ENCODE data around the gene ROR1.
"Not testable (repeated sequence)": the region's sequence is repeated elsewhere in the genome, so short reads cannot be mapped to it uniquely, and the experiment has no call there.

The ROR1 gene

GRCh38 chr1:64104585-64104984, 330.8 kb downstream of the ROR1 start:
- not testable (repeated sequence) for DNase-seq (ENCODE audit: low read depth in 2 of 2)

DNA sequence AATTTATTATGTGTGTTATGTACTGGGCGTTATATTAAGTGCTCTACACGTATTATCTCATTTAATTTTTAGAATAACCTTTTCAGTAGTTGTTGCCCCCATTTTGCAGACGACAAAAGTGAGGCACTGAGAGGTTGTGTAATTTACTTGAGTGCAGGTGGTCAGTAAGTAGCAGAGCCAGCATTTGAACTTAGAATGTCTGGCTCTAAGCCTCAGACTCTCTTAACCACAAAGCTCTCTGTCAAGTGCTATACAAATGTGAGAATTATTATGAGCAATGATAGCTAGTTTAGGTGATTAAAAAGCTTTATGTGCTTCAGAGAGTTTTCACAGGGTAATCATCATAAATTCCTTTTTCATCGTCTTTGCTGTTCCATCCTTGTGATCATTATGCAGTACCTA, 333.3 kb downstream of the ROR1 start:
- no peak for DNase-seq (ENCODE audit: low read depth in 2 of 2)

- no peak for DNase-seq (ENCODE audit: low read depth in 2 of 2)
Observed at GRCh38 chr1:64107632-64108031, 333.8 kb downstream of the ROR1 start.

- no peak for DNase-seq (ENCODE audit: low read depth in 2 of 2)
Observed at GRCh38 chr1:64110924-64111777, 337.3 kb downstream of the ROR1 start.

DNA sequence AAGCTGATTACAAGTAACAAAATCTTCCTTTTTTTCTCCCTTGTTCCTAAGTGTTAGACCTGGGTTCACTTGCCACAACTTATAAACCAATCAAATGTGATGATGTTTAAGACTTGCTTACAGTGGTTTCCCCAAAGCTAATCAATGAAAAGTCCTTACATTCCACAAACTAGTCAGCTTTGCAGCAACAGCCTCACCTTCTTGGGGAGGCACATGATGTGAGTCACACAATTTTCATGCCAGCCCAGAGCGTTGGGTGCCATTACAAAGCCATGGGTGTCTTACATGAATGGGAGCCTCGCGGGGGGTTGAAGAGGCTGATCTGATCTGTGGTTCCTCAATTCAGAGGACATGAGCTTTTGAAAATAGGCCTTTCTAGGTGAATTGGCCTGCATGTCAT, 338.0 kb downstream of the ROR1 start:
- DNase-seq (ENCODE audit: low read depth in 2 of 2), result no peak

GRCh38 chr1:64112281-64112680, 338.5 kb downstream of the ROR1 start:
- no peak for DNase-seq (ENCODE audit: low read depth in 2 of 2)

- DNase-seq (ENCODE audit: low read depth in 2 of 2), result no peak
Observed at GRCh38 chr1:64114012-64114525, 340.3 kb downstream of the ROR1 start.

DNA sequence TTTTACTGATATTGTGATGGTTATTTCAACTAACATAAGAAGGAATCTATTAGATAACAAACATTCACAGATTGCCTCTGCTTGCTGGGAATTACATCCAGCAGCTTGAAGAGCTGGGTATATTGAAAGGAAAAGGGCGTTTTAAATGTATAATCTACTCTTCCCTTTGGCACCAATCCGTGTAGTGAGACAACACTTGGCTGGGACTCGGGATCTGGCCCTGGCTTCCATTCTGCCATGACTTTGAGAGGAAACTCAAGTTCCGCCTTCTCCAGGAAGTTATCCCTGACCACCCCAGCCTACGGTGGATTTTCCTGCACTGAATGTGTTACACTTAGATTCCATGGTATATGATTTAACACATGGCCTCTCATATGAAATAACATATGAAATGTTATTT, 342.7 kb downstream of the ROR1 start:
- DNase-seq (ENCODE audit: low read depth in 2 of 2), result no peak

DNA sequence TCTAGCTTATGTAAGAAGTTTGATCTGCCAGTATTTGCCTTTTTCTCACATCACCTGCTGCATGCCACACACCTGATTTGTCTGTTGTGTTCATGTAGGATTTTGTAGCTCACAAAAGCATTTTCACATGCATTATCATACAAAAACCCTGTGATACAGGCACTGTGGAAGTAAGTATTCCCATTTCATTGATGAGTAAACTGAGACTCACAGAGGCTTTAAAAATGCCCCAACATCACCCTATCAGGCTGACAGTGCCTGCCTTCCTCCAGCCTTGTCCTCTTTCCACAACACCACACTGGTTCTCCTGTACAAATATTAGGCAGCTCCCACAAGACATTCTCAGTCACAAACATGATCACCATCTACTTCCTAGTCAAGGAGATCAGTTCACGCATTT, 343.7 kb downstream of the ROR1 start:
- DNase-seq (ENCODE audit: low read depth in 2 of 2), result no peak

GRCh38 chr1:64121766-64122385, 348.1 kb downstream of the ROR1 start:
- no peak for DNase-seq (ENCODE audit: low read depth in 2 of 2)

- DNase-seq (ENCODE audit: low read depth in 2 of 2), result no peak
Observed at GRCh38 chr1:64122588-64122987, 348.8 kb downstream of the ROR1 start.

GRCh38 chr1:64124704-64125440, 351.1 kb downstream of the ROR1 start:
- DNase-seq (ENCODE audit: low read depth in 2 of 2), result no peak

DNA sequence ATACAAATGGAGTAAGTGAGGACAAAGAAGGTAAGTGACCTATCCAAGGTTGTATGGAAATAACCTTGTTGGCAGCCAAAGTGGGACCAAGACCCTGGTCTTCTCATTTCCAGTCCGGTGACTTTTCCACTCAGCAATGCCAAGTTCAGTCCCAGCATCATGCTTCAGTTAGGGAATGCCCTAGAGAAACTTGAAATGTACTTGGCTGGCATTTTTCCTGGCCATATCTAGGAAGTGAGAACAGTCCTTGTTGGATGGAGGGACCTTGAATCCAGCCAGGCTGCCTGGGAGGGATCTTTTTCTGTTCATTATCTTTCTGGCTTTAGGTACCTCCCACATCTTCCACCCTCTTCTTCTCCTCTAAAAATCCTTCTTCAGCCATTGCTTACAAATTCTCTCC, 352.8 kb downstream of the ROR1 start:
- no peak for DNase-seq (ENCODE audit: low read depth in 2 of 2)

GRCh38 chr1:64127297-64127696, 353.5 kb downstream of the ROR1 start:
- no peak for DNase-seq (ENCODE audit: low read depth in 2 of 2)

DNA sequence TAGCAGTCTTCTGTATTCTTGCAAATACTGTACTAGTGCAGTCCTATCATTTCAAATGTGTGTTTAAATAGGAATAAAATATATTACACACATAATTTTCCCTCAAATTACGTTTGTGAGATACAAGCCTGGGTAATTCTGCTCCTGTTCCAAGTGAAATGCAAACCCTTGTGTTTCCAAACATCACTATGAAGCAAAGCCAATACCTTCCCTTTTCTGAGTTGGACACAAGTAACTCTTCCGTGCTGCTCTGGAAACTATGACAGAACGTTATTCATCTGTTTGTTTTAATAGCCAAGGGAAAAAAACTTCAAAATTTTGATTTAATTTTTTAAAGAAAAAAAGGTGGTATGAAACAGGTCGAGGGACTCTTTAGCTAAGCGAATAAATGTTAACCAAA, 355.9 kb downstream of the ROR1 start:
- no peak for DNase-seq (ENCODE audit: low read depth in 2 of 2)

DNA sequence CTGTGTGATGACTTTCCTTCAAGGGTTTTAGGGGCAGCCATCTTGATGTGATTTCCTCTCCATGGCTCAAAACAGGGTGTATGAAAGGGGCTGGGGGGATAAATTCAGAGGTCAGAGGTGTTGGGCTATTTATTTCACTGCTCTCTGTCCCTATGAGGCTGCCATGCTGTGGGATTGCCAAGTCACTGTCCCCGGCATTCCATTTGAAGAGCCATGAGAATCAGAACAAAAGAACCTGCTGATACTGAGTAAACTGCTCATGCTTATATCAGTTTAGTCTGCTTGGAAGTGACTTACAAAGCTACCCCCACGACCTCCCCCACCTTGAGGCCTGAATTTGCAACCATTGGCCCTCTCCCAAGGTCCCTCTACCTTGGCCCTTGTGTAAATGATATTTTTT, 357.3 kb downstream of the ROR1 start:
- DNase-seq (ENCODE audit: low read depth in 2 of 2), result no peak

DNA sequence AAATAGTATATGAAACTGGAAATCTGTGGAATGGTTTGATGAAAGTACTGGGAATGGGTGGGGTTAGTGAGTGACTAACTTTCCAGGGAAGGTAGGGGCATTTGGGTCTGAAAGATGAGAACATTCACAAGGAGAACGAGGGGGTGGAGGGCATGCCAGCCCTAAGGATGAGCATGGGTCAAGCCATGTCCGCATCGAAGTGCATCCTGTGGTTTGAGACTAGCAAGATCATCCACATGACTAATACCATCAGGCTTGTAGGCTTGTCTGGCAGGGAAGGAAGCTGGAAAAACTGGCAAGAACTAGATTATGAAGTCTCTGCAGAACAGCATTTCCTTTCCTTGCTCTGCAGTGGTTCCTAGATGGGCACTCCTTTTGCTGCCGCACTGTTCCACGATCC, 359.2 kb downstream of the ROR1 start:
- DNase-seq (ENCODE audit: low read depth in 2 of 2), result no peak

DNA sequence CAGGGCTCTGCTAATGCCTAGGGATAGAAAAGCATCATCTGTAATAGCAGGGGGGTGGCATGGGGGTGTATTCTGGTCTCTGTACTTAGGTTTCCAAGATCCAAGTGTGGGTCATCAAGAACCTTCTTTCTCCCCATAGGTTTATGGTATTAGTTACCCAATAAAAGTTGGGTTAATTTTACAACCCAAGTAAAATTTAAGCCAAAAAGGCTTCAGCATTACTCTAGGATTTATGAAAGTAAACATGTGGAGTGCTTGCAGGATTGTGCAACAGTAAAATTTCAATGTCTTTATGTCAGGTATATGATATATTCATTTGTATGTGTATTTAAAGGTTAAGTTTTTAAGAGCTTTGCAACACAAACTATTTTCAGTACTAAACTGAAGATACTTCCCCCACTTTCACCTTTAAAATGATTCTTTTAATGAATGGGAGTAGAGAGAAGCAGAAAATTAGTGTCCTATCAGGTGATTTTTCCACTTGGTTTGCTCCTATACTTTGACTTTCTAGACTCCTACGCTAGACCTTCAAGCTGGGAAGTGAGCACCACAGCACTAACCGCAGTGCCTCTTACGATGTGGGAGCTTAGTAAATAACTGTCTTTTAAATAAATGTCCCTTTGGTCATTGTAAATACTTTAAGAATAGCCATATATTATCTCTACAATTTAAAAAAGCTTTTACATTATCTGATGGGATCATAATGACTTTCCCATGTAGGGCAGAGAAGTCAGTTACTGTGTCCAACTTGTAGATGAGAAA, 361.8 kb downstream of the ROR1 start:
- no peak for DNase-seq (ENCODE audit: low read depth in 2 of 2)

DNA sequence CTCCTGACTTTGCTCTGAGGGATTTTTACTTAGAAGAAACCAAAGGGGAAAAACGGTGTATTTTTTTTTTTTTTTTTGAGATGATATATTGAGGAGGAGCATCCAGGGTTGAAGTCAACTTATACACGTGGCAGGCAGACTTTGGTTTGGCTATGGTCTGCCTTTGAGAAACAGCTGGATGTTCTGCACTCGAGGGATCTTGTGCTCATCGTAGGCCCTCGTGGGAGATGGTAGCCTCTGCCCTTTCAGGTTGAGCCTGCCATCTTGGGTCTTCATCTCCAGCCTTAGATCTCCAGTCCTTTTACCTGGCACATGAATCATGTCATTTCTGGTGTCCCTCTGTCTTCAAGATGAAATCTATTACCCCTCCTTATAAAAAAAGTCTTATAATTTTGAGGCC, 362.5 kb downstream of the ROR1 start:
- DNase-seq (ENCODE audit: low read depth in 2 of 2), result no peak

- peak in 1 of 2 donors; percentile 23 for DNase-seq (ENCODE audit: low read depth in 2 of 2)
Observed at GRCh38 chr1:64136752-64137411, 363.1 kb downstream of the ROR1 start.

DNA sequence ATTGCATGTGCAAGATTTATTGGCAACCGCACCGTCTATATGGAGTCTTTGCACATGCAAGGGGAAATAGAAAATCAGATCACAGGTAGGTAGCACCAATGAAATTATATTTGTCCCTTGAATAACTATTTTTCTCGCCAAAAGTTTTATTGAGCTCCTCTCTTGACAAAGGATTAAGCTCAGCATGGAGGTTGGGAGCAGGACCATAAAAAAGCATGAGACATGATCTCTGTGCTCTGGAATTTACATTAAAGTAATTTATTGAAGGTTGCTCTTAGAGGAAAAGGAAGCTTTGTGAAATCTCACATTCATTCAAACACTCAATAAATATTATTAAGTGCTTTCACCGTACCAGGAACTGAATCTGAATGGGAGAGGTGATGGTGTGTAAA, 363.6 kb downstream of the ROR1 start:
- no peak for DNase-seq (ENCODE audit: low read depth in 2 of 2)

All from stimulated activated CD8-positive, alpha-beta memory T cell treated with anti-CD3 and anti-CD28 coated beads, Interleukin-15, amount 100 ng/mL, for 4 hours (primary cell).